HepG2 (cell line): ENCODE measurements around the gene MAPK7. TPM values are rescaled to one million over a fixed set of nuclear protein-coding genes. Genes with fewer than 3 reads are reported as not detected.

Experiments used
- EZH2 ChIP-seq: conservative IDR thresholded peaks from 2 replicates; pipeline ENCODE4 v1.6.1; 2012; ENCODE audit warnings: mild to moderate bottlenecking, low read depth, low read length, moderate library complexity
- FOXO4 ChIP-seq: sonication (generic); formaldehyde crosslinking; conservative IDR thresholded peaks from 2 replicates; pipeline ENCODE4 v1.8.1; 2023; ENCODE audit warnings: missing genetic modification reagents
- HNF1B ChIP-seq: sonication (generic); formaldehyde crosslinking; IDR thresholded peaks from 2 replicates; pipeline ENCODE4 v1.5.1; 2020; ENCODE audit warnings: mild to moderate bottlenecking, moderate library complexity, missing genetic modification reagents
- KDM2A ChIP-seq: sonication (generic); formaldehyde crosslinking; IDR thresholded peaks from 2 replicates; pipeline ENCODE4 v1.4.0; 2020; ENCODE audit warnings: low read depth, missing genetic modification reagents, borderline replicate concordance
- KDM5A ChIP-seq: fragments of 200-600 bp; sonication (generic); IDR thresholded peaks from 2 replicates; pipeline ENCODE4 v1.7.0; 2018; ENCODE audit warnings: antibody characterized with exemption, mild to moderate bottlenecking, low read length, borderline replicate concordance
- MIXL1 ChIP-seq: IDR thresholded peaks from 2 replicates; pipeline ENCODE4 v1.6.1; 2016
- NAIF1 ChIP-seq: sonication (generic); formaldehyde crosslinking; IDR thresholded peaks from 2 replicates; pipeline ENCODE4 v1.5.0; 2020; ENCODE audit warnings: mild to moderate bottlenecking, missing genetic modification reagents, borderline replicate concordance
- PCBP2 ChIP-seq: fragments of 200-400 bp; formaldehyde crosslinking; optimal IDR thresholded peaks from 2 replicates; pipeline ENCODE3; 2018; ENCODE audit warnings: low read length, low read depth; ENCODE audit not compliant: poor library complexity, severe bottlenecking
- PHF21A ChIP-seq: sonication (generic); formaldehyde crosslinking; IDR thresholded peaks from 2 replicates; pipeline ENCODE4 v1.5.0; 2020; ENCODE audit warnings: mild to moderate bottlenecking, missing genetic modification reagents
- SALL2 ChIP-seq: sonication (generic); formaldehyde crosslinking; IDR thresholded peaks from 2 replicates; pipeline ENCODE4 v1.8.1; 2023; ENCODE audit warnings: mild to moderate bottlenecking, missing genetic modification reagents, inconsistent platforms
- SRF ChIP-seq: IDR thresholded peaks from 2 replicates; pipeline ENCODE4 v1.6.1; 2011; ENCODE audit warnings: mild to moderate bottlenecking, low read depth, low read length, moderate library complexity
- TEAD2 ChIP-seq: sonication (generic); formaldehyde crosslinking; IDR thresholded peaks from 2 replicates; pipeline ENCODE4 v1.9.0; 2021; ENCODE audit warnings: missing genetic modification reagents
- ZBTB42 ChIP-seq: sonication (generic); formaldehyde crosslinking; IDR thresholded peaks from 2 replicates; pipeline ENCODE4 v1.5.0; 2020; ENCODE audit warnings: mild to moderate bottlenecking, missing genetic modification reagents
- ZNF17 ChIP-seq: sonication (generic); formaldehyde crosslinking; IDR thresholded peaks from 2 replicates; pipeline ENCODE4 v1.5.0; 2020; ENCODE audit warnings: mild to moderate bottlenecking, missing genetic modification reagents
- ZNF280D ChIP-seq: sonication (generic); formaldehyde crosslinking; IDR thresholded peaks from 2 replicates; pipeline ENCODE4 v1.5.1; 2020; ENCODE audit warnings: mild to moderate bottlenecking, missing genetic modification reagents
- ZNF513 ChIP-seq: sonication (generic); formaldehyde crosslinking; conservative IDR thresholded peaks from 2 replicates; pipeline ENCODE4 v1.5.0; 2020; ENCODE audit warnings: missing genetic modification reagents
- ZNF709 ChIP-seq: sonication (generic); formaldehyde crosslinking; IDR thresholded peaks from 2 replicates; pipeline ENCODE4 v1.5.0; 2020; ENCODE audit warnings: mild to moderate bottlenecking, missing genetic modification reagents
- polyA plus RNA-seq, 8 experiments: library from polyadenylated mRNA; depleted of rRNA in 3 of 8; stranded (reverse) in 7 of 8; unstranded in 1 of 8; fragments of >200 nt; fragmentation: Illumina TruSeq in 4 of 8; extraction: Trizol in 4 of 8; gene quantifications; 2 replicates each; pipeline versions ENCODE4 v1.2.1 to v1.2.3, GENCODE V29; 2011 to 2016; ENCODE audit warnings: low read depth in 4 of 8, missing spikeins in 1 of 8, mixed read lengths in 1 of 8; ENCODE audit not compliant: insufficient read depth in 1 of 8
- total RNA-seq, 5 experiments: library from RNA; depleted of rRNA; stranded (reverse); fragments of >200 nt; fragmentation: Illumina TruSeq; extraction: Trizol; gene quantifications; 2 replicates each; pipeline ENCODE4 v1.2.3, GENCODE V29; 2016; ENCODE audit warnings: low read depth in 1 of 5
- TF ChIP-seq, protein P1 (sequence below): sonication (generic); formaldehyde crosslinking; IDR thresholded peaks from 2 replicates; pipeline ENCODE4 v1.5.0; 2020; ENCODE audit warnings: mild to moderate bottlenecking, missing genetic modification reagents

MAPK7 gene
- total and polyA plus RNA-seq, 2 of the 13 experiments (the other 11 are each of a cell fraction or from before 2014, with no cell fraction given), result 2.9 to 5.9 TPM

DNA sequence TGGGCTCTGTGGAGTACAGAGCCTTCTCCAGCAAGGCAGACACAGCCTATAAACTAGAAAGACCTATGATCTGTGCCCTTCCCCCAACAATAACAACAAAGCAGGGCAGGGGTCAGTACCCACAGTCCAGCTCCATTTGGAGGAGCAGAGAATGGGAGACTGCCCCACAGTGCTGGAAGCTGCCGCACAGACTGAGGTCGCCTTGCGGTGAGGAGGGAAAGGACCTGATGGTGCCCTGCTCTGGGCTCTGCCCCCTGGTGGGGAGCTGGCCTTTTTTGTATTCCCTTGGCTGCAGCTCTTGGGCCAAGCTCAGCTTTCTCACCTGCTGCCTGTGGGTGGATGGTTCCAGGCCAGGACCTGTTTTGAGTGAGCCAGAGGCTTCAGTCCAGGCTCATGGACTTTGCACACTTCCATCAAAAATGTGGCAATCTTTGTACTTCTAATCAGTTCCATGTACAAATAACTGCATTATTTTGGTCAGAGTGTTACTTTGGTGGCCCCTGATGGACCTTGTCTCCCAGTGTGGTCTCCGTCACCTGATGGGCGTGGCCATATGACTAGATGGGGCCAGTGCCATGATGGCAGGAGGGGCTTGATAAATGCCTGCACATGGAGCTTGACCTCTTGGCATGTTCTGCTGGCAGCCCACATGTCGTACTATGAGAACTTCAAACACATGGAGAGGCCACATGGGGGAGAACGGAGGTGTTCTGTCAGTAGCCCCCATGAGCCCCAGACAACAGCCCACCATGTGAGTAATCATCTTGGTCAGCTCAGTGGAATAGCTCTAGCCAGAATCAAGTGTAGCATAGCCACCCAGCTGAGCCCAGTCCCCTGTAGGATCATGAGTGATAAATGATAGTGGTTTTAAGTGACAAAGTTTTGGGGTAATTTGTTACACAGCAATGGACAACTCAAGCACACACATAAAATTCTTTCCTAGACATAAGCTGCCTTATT lies 40.0 kb upstream of the MAPK7 start (continued):
- TF ChIP-seq FOXO4 (CRISPR knock-in tag), result no peak
- TF ChIP-seq ZNF513, result no peak
- TF ChIP-seq ZNF280D (CRISPR knock-in tag), result peak; percentile 86; the same call in 1 of the 2 replicates
- TF ChIP-seq EZH2, result no peak
- peak; percentile 20; the same call in 1 of the 2 replicates for TF ChIP-seq SRF
- peak; percentile 10; the same call in 1 of the 2 replicates for TF ChIP-seq MIXL1 (CRISPR knock-in tag)
- no peak for TF ChIP-seq NAIF1 (CRISPR knock-in tag)
- 0 out of 2 replicates have a peak, but pooled peaks have one; percentile 30 for TF ChIP-seq ZNF709 (CRISPR knock-in tag)
- TF ChIP-seq PCBP2, result no peak
- no peak for TF ChIP-seq SALL2 (CRISPR knock-in tag)
- TF ChIP-seq PHF21A (CRISPR knock-in tag), result peak; percentile 71; the same call in 1 of the 2 replicates
- TF ChIP-seq ZNF17 (CRISPR knock-in tag), result no peak
- TF ChIP-seq, protein P1, sequence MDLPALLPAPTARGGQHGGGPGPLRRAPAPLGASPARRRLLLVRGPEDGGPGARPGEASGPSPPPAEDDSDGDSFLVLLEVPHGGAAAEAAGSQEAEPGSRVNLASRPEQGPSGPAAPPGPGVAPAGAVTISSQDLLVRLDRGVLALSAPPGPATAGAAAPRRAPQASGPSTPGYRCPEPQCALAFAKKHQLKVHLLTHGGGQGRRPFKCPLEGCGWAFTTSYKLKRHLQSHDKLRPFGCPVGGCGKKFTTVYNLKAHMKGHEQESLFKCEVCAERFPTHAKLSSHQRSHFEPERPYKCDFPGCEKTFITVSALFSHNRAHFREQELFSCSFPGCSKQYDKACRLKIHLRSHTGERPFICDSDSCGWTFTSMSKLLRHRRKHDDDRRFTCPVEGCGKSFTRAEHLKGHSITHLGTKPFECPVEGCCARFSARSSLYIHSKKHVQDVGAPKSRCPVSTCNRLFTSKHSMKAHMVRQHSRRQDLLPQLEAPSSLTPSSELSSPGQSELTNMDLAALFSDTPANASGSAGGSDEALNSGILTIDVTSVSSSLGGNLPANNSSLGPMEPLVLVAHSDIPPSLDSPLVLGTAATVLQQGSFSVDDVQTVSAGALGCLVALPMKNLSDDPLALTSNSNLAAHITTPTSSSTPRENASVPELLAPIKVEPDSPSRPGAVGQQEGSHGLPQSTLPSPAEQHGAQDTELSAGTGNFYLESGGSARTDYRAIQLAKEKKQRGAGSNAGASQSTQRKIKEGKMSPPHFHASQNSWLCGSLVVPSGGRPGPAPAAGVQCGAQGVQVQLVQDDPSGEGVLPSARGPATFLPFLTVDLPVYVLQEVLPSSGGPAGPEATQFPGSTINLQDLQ (CRISPR knock-in tag), result no peak
- no peak for TF ChIP-seq ZBTB42
- no peak for TF ChIP-seq TEAD2 (CRISPR knock-in tag)
- no peak for TF ChIP-seq KDM5A
- TF ChIP-seq KDM2A, result peak; percentile 86
- TF ChIP-seq HNF1B (CRISPR knock-in tag), result peak; percentile 77; the same call in 1 of the 2 replicates
